WI38 (cell line): ENCODE data around the gene ST6GALNAC3.

Experiments used
- H3K4me3 ChIP-seq: 2 replicates; pipeline ENCODE4 v1.5.1; 2011; ENCODE audit warnings: low read depth, mild to moderate bottlenecking, control low read depth, low read length
- TF ChIP-seq, protein P1 (sequence below): IDR thresholded peaks from 2 replicates; pipeline ENCODE4 v1.5.1; 2012; ENCODE audit warnings: low read depth, mild to moderate bottlenecking, control low read depth, low read length

ST6GALNAC3 gene

DNA sequence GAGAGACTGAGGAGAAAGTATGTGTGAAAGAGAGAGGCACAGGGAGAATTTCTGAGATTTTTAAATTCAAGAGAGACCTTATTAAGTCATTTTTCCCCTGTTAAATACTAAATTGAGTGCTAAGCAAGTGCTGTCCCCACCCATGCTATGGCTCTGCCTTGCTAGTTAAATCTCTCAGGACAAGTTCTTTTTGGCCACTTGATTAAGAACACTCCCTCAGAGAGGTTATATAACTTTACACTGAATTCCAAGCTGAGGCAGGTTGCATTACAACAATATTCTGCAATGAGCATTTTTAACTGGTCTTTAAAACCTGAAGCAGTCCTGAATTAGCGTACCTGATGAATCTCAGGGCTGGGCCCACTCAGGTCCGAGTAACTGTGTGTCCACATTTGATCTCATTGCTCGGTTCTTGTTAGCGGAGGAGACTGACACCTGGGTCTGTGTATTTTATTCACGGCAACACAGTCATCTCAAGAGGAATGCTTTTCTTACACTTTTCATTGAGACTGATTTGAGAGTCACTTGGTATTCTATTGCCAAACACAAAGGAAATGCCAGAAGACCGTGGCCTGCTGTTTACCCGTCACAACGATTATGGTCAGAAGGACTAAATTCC, 605.1 kb downstream of the ST6GALNAC3 start:
- TF ChIP-seq, protein P1, sequence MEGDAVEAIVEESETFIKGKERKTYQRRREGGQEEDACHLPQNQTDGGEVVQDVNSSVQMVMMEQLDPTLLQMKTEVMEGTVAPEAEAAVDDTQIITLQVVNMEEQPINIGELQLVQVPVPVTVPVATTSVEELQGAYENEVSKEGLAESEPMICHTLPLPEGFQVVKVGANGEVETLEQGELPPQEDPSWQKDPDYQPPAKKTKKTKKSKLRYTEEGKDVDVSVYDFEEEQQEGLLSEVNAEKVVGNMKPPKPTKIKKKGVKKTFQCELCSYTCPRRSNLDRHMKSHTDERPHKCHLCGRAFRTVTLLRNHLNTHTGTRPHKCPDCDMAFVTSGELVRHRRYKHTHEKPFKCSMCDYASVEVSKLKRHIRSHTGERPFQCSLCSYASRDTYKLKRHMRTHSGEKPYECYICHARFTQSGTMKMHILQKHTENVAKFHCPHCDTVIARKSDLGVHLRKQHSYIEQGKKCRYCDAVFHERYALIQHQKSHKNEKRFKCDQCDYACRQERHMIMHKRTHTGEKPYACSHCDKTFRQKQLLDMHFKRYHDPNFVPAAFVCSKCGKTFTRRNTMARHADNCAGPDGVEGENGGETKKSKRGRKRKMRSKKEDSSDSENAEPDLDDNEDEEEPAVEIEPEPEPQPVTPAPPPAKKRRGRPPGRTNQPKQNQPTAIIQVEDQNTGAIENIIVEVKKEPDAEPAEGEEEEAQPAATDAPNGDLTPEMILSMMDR: no peak

GRCh38 chr1:76680651-76681050, 606.1 kb downstream of the ST6GALNAC3 start:
- H3K4me3 ChIP-seq: no peak overlapping the region
- TF ChIP-seq, protein P1: no peak

More for the DNA sequence above, 605.1 kb downstream of the ST6GALNAC3 start:
- H3K4me3 ChIP-seq: no peak overlapping the region

- TF ChIP-seq, protein P1: no peak
- H3K4me3 ChIP-seq: no peak overlapping the region
Measured at GRCh38 chr1:76682138-76682537, 607.6 kb downstream of the ST6GALNAC3 start.
